Gastroesophageal sphincter (tissue), 4 donors: ENCODE measurements around the gene APOL5. TPM values are rescaled to one million over a fixed set of nuclear protein-coding genes. Genes with fewer than 3 reads are reported as not detected.
A peak's percentile ranks its signal among the peaks of the same experiment; 100 is the strongest.

Experiments used
- ATAC-seq: fragments of 150-250 bp; one replicate; pipeline ENCODE4 v1.9.1; 2016; ENCODE audit warnings: mild to moderate bottlenecking, moderate library complexity
- H3K27ac ChIP-seq, 4 donors: fragments of 200-600 bp; sonication (generic) in 3 of 4; 1 replicate in 3 of 4; 2 replicates in 1 of 4; pipeline ENCODE4 v1.5.1; 2016 to 2019
- H3K27me3 ChIP-seq: fragments of 200-600 bp; sonication (generic); one replicate; pipeline ENCODE4 v1.5.1; 2019
- H3K36me3 ChIP-seq, 2 donors: fragments of 200-600 bp; sonication (generic); one replicate each; pipeline ENCODE4 v1.5.1; 2019; ENCODE audit warnings: control low read depth in 1 of 2
- H3K4me1 ChIP-seq, 3 donors: fragments of 200-600 bp; sonication (generic); 1 replicate in 2 of 3; 2 replicates in 1 of 3; pipeline ENCODE4 v1.5.1; 2016 to 2019; ENCODE audit warnings: control low read depth in 2 of 3
- H3K4me3 ChIP-seq, 2 donors: fragments of 200-600 bp; sonication (generic); one replicate each; pipeline ENCODE4 v1.5.1; 2019; ENCODE audit warnings: mild to moderate bottlenecking in 1 of 2, moderate library complexity in 1 of 2
- H3K9me3 ChIP-seq, 3 donors: fragments of 200-600 bp; sonication (generic); one replicate each; pipeline ENCODE4 v1.5.1; 2017 to 2019; ENCODE audit warnings: control low read depth in 2 of 3
- CTCF ChIP-seq, 4 experiments: fragments of 200-600 bp in 2 of 4; fragments of 450-650 bp in 2 of 4; sonication (generic) in 1 of 4; IDR thresholded peaks; one replicate each; pipeline ENCODE4 v1.5.1; 2017 to 2019; ENCODE audit warnings: antibody characterized with exemption in 4 of 4, mild to moderate bottlenecking in 2 of 4, moderate library complexity in 2 of 4
- EP300 ChIP-seq: sonication (generic); formaldehyde crosslinking; IDR thresholded peaks from one replicate; pipeline ENCODE4 v1.6.1; 2017; ENCODE audit warnings: antibody characterized with exemption, mild to moderate bottlenecking
- POLR2A ChIP-seq, 2 donors: fragments of 450-650 bp; IDR thresholded peaks; one replicate each; pipeline ENCODE4 v1.6.1; 2017; ENCODE audit warnings: antibody characterized with exemption in 2 of 2, mild to moderate bottlenecking in 2 of 2, moderate library complexity in 1 of 2
- POLR2AphosphoS5 ChIP-seq: sonication (generic); formaldehyde crosslinking; IDR thresholded peaks from one replicate; pipeline ENCODE4 v1.6.1; 2017; ENCODE audit warnings: antibody characterized with exemption
- WGBS, 2 donors: methylation state at CpG; one replicate each; pipeline ENCODE4 v1.1.5; 2018; ENCODE audit warnings: low coverage in 1 of 2; 5-methylcytosine and 5-hydroxymethylcytosine counted together
- total RNA-seq, 4 donors: library from RNA; depleted of rRNA; stranded (reverse); fragments of >200 nt; gene quantifications; one replicate each; pipeline ENCODE4 v1.1.0, GENCODE V29; 2016

Gene APOL5
- total RNA-seq, 4 donors from 2014 or later, result not detected

GRCh38 chr22:35681454-35682052 lies 36.1 kb upstream of the APOL5 start:
- no peak overlapping the region for H3K4me3 ChIP-seq
- H3K9me3 ChIP-seq, result no peaks in the 10 kb centered on the region
- ATAC-seq, result no peak
- no peaks in the 10 kb centered on the region for H3K36me3 ChIP-seq
- TF ChIP-seq EP300, result no peak
- TF ChIP-seq POLR2A (IDR thresholded peaks at IDR 0.05), result no peak
- no peak for TF ChIP-seq CTCF (IDR thresholded peaks at IDR 0.05)
- TF ChIP-seq POLR2AphosphoS5, result no peak
- no peaks in the 10 kb centered on the region for H3K27me3 ChIP-seq
- 54 to 81% methylated on average over 2 to 4 of the region's 4 CpGs for WGBS, 2 donors
- no peak overlapping the region for H3K27ac ChIP-seq
- no peaks in the 10 kb centered on the region for H3K4me1 ChIP-seq

- no peaks in the 10 kb centered on the region for H3K36me3 ChIP-seq
- no peaks in the 10 kb centered on the region for H3K4me1 ChIP-seq
- no peak overlapping the region for H3K4me3 ChIP-seq
- TF ChIP-seq EP300, result no peak
- TF ChIP-seq POLR2A (IDR thresholded peaks at IDR 0.05), result no peak
- TF ChIP-seq CTCF (IDR thresholded peaks at IDR 0.05), result no peak
- TF ChIP-seq POLR2AphosphoS5, result no peak
- no peaks in the 10 kb centered on the region for H3K9me3 ChIP-seq
- 83% methylated on average over 1 of the region's 1 CpG; no CpG with 5 or more reads in 1 of the 2 donors for WGBS, 2 donors
- no peak for ATAC-seq
- no peaks in the 10 kb centered on the region for H3K27me3 ChIP-seq
- no peak overlapping the region for H3K27ac ChIP-seq
These were observed 34.1 kb upstream of the APOL5 start for GRCh38 chr22:35683560-35683959.

GRCh38 chr22:35684270-35684700 lies 33.4 kb upstream of the APOL5 start:
- 0 to 50% methylated on average over 1 of the region's 3 CpGs for WGBS, 2 donors
- ATAC-seq, result no peak
- Histone ChIP-seq H3K27ac (no peak overlapping the region), H3K4me1 (no peaks in the 10 kb centered on the region), H3K4me3 (no peak overlapping the region), H3K27me3 (no peaks in the 10 kb centered on the region), H3K36me3 (no peaks in the 10 kb centered on the region), H3K9me3 (no peaks in the 10 kb centered on the region)
- peak in 1 of 4 experiments; percentile 25 for TF ChIP-seq CTCF (IDR thresholded peaks at IDR 0.05)
- TF ChIP-seq POLR2AphosphoS5, result no peak

GRCh38 chr22:35684732-35685131 lies 32.9 kb upstream of the APOL5 start:
- Histone ChIP-seq H3K27me3 (no peaks in the 10 kb centered on the region), H3K9me3 (no peaks in the 10 kb centered on the region), H3K4me1 (no peaks in the 10 kb centered on the region), H3K4me3 (no peak overlapping the region), H3K27ac (no peak overlapping the region), H3K36me3 (no peaks in the 10 kb centered on the region)
- ATAC-seq, result no peak
- TF ChIP-seq EP300, result no peak
- TF ChIP-seq POLR2A (IDR thresholded peaks at IDR 0.05), result no peak
- TF ChIP-seq CTCF (IDR thresholded peaks at IDR 0.05), result no peak
- TF ChIP-seq POLR2AphosphoS5, result no peak

GRCh38 chr22:35685731-35686130 lies 31.9 kb upstream of the APOL5 start:
- H3K9me3 ChIP-seq, result no peaks in the 10 kb centered on the region
- H3K4me1 ChIP-seq, result no peaks in the 10 kb centered on the region
- no peak overlapping the region for H3K4me3 ChIP-seq
- TF ChIP-seq EP300, result no peak
- TF ChIP-seq POLR2A (IDR thresholded peaks at IDR 0.05), result no peak
- TF ChIP-seq POLR2AphosphoS5, result no peak
- TF ChIP-seq CTCF (IDR thresholded peaks at IDR 0.05), result no peak
- no peaks in the 10 kb centered on the region for H3K27me3 ChIP-seq
- H3K36me3 ChIP-seq, result no peaks in the 10 kb centered on the region
- ATAC-seq, result no peak
- H3K27ac ChIP-seq, result no peak overlapping the region
- WGBS, 2 donors, result 67 to 91% methylated on average over 3 to 8 of the region's 11 CpGs
